IPS-11a (cell line): ENCODE measurements around the gene SMARCD2.

Source experiments
- H3K4me3 ChIP-seq: one replicate; pipeline ENCODE4 v1.5.1; 2013; ENCODE audit warnings: low read depth, low read length, control low read depth

SMARCD2 gene

DNA sequence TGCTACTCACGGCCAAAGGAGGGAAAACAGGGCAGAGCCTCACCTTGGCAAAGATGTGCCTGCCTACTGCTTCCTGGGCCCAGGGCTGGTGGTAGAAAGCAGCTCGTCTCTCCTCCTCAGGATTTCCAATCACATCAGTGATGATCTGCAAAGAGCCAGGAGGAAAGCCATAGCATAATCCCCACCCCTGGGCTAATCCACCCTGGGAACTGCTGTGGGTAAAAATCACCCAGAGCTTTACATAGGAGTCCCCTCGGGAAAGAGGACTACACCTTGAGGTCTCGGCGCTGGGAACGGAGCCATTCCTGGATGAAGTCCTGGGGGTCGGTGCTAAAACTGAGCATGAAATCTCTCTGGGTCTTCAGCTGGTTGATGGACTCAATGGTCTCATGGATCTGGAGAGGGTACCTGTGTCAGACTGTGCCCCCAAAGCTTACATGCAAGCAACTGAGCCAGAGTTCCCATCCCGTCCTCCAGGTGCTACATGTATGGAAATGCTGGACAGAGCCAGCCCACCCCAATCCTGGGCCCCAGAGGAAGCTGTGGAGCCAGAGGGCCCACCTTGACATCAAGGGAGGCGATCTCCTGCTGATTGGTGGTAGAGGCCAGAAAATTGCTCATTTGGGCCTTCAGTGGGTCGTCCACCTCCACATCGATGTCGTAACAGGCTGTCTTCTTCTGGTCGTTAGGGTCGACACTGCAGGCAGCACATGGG, 9.3 kb downstream of the SMARCD2 start:
- H3K4me3 ChIP-seq = no peak overlapping the region

- H3K4me3 ChIP-seq = no peak overlapping the region
Measured at GRCh38 chr17:63832455-63832854, 10.0 kb downstream of the SMARCD2 start.

- H3K4me3 ChIP-seq = no peak overlapping the region
Measured at GRCh38 chr17:63832014-63832413, 10.5 kb downstream of the SMARCD2 start.

- no peak overlapping the region for H3K4me3 ChIP-seq
Measured at GRCh38 chr17:63831505-63831904, 11.0 kb downstream of the SMARCD2 start.

- H3K4me3 ChIP-seq = no peak overlapping the region
Measured at GRCh38 chr17:63830904-63831491, 11.5 kb downstream of the SMARCD2 start.

DNA sequence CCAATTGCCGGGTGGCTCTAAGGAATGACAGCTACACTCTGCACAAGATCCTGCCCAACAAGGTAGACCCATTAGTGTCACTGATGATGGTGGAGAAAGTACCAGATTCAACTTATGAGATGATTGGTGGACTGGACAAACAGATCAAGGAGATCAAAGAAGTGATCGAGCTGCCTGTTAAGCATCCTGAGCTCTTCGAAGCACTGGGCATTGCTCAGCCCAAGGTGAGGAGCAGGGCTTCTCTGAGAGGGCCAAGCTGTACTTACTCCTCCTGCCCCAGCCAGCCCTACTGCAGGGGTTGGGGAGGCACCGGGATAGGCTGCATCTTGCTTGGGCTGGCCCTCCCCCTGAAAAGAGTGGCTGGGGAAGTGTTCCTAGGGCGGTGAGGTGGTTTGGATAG, 12.2 kb downstream of the SMARCD2 start:
- no peak overlapping the region for H3K4me3 ChIP-seq

DNA sequence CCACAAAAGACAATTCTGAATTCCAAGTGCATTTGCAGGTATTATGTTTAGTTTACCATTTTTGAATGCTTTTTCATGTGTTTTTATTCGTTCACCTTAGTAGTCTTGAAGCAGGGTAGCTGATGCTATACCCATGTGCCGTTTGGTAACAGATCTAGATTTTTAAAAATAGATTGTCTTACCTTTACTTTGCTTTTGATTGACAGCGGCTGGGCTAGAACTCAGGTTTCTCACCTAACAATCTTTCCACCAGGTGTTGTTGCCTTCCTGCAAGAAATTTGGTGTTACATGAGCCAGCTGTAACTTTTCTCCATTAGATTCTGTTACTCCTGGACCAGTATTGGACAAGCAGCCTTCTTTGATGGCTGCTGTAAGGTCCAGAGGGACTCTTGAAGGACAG, 13.5 kb downstream of the SMARCD2 start:
- H3K4me3 ChIP-seq = no peak overlapping the region

GRCh38 chr17:63827801-63828221, 14.7 kb downstream of the SMARCD2 start:
- peak overlapping the region; percentile 98 for H3K4me3 ChIP-seq

DNA sequence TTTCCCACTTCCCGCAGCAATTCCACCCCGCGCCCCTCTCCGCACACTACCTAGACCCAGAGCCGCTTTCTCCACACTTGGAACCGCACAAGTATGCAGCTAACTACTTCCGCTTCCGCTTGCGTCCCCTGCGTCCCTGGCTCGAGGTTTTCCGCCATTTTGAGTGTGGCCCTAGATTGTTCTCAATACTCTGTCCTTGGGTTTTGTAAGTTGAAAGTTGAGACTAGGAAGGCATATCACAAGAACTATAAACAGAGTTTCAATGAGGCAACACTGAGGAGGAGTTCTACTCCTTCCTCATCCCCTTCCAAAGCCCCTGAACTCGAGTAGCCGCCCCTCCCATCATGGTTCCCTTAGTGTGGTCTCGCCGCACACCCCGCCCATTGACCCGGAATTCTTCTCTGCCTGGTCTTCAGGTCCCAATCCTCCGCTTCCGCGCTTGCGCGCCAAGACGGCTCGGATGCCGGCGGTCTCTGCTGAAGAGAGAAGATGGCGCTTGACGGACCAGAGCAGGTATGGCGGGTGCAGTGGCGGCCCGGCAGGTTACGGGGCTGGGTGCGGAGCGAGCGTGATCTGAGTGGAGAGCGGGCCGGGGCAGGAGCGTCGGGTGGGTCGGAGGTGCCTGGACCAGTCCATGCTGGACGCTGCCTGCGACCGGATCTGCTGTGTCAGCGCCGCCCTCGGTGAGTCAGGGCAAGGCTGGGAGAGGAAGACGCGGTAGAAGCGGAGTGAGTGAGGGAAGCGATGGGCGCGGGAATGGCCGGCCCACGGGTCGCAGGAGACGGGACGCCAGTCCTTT, 15.3 kb downstream of the SMARCD2 start, which contains the start of the genes FTSJ3 and PSMC5:
Gene FTSJ3 (minus strand): TSS at position 662 of the 799 bp plus-strand sequence. CDS start 761 bp downstream, outside the sequence.
Gene PSMC5 (plus strand): TSS at position 430 of the 799 bp plus-strand sequence. CDS start 60 bp downstream, at position 490.
- peak within 1 kb of the TSS; percentile 98 for H3K4me3 ChIP-seq

DNA sequence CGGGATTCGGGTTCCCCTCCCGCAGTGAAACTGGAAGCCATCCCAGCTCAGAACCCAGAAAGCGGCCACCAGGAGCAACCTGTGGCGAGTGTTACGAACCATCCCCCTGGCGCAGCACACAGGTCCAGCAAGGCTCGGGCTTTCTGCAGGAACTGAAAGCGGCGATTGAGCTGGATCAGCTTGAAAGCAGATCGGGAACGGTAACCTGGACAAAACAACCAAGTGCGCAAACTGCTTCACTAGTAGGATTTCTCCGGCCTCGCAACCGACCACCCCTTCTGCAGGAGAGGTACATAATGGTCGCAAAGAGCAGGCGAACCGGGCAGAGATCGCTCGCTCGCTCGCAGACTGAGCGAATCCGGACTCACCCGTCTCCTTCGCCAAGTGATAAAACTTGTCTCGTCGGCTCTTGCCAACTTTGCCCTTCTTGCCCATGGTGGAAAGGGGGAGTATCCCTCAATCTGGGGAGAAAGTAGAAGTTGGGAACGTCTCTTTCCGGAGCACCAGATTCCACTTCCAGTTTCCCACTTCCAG, 15.9 kb downstream of the SMARCD2 start:
- peak overlapping the region; percentile 98 for H3K4me3 ChIP-seq

DNA sequence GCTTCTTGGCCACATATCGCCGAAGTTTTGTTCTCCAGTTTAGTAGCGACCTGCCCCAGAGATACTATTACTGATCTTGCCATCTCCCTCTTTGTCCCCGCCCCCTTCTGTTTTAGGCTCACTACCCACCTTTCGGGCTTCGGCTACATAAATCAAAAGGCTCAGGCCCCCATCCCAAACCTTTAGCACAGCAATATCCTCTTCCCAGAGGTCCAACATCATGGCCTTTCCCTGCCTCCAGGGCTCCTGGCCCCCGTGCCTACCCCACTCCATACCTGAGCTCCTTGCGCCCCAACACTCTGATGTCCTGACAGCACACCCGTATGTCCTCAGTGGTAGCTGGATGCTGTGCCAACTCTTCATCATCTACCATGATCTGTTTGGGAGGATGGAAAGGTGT, 18.1 kb downstream of the SMARCD2 start:
- no peak overlapping the region for H3K4me3 ChIP-seq

DNA sequence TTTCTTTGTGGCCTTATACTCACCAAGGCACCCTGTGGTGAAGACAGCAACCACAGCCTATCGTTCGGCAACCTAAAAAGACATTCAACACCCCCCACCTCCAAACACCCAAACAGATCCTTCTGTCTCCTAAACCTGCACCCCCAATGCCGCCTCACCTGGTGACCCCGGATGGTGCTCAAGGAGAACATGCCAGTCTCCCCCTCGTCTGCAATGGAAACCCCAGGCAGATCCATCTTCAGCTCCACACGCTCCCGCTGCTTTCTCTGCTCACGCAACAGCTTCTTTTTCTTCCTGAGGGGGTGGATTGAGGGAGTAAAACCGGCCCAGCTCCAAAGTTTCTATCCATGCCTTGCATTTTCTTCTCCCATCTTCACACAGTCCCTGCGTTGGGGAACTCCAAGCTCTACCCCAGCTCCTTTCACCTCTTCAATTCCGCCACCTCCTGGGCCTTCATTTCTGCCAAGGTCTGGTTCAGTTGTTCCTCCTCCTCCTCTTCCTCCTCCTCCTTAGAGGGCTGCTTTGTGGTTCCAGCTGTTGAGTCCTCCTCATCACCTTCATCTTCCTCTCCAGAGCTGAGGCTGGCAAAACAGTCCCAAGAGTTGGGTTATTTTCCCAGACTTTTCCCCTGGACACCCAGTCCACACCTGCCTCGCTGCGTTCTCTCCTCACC, 18.7 kb downstream of the SMARCD2 start:
- H3K4me3 ChIP-seq = no peak overlapping the region

DNA sequence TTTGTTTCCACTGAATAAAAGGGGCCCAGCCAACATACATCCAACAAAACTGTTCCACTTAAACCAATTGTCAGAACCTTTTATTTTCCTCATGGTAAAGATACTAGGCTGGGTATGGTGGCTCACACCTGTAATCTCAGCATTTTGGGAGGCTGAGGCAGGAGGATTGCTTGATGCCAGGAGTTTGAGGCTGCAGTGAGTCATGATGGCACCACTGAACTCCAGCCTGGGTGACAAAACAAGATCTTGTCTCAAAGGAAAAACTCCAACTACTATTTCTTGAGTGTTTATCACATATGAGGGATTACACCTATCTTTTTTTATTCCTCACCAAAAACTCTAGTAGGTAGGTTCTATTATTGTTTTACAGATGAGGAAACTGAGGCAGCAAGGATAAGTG, 19.9 kb downstream of the SMARCD2 start:
- H3K4me3 ChIP-seq = no peak overlapping the region

DNA sequence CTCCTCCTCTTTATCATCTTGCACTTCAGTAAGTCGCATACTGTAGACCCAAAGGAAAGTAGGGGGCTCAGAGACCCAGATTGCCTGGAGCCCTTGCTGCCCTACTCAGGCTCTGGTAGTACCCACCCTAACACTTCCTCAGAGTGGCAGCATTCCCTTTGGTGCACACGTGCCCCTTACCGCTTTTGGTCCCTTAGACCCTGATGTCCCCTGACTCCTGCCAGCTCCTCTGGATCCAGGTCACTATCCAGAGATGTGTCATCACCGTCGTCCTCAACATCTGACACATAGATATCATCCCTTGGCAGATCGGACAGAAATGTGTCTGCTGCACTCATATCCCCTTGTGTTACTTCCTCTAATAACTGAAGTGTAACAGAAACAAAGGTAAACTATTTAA, 20.7 kb downstream of the SMARCD2 start:
- H3K4me3 ChIP-seq = no peak overlapping the region

DNA sequence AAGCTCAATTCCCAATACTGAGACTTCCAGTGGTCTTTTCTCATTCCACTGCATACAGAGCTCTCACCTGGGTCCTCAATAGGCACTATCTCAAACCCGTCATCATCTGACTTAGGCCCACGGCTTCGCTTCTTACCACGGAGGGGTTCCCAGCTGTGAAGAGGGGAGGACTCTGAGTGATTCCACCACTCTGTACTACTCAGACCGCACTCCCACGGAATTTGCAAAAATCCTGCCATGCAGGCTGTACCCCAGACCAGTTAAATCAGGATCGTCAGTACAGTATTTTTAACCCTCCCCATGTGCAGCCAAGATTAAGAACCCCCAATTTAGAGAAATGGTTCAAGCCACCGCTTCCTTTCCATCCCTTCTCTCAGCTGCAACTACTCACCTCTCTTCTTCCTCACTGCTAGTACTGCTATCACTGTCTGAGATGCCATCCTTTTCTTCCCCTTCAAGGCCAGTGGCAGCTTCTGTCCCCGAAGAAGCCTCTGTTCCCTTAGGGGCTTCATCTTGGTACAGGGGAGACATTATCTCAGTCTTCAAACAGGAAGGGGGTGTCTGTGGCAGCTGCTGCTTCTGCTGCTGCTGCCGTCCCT, 21.4 kb downstream of the SMARCD2 start:
- H3K4me3 ChIP-seq = no peak overlapping the region

- no peak overlapping the region for H3K4me3 ChIP-seq
Measured at GRCh38 chr17:63819585-63820537, 22.6 kb downstream of the SMARCD2 start.

DNA sequence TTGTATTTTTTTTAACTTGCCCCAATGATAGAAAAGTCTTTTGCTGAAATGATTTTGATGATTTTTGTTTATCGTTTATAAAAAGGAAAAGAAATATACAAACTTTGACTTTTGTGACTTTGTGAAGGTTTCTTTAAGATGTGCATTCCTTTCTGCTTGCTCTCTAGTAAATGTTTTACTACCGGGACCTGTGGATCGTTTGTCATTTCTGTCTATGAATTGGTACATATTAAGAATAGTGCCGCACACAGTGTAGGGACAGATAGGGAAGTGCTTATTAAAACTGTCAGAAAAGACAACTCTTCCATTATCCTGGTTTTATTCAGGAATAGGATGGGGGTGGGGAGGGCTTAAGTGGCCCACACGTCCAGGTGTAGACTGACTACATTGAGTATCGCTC, 23.4 kb downstream of the SMARCD2 start:
- no peak overlapping the region for H3K4me3 ChIP-seq

DNA sequence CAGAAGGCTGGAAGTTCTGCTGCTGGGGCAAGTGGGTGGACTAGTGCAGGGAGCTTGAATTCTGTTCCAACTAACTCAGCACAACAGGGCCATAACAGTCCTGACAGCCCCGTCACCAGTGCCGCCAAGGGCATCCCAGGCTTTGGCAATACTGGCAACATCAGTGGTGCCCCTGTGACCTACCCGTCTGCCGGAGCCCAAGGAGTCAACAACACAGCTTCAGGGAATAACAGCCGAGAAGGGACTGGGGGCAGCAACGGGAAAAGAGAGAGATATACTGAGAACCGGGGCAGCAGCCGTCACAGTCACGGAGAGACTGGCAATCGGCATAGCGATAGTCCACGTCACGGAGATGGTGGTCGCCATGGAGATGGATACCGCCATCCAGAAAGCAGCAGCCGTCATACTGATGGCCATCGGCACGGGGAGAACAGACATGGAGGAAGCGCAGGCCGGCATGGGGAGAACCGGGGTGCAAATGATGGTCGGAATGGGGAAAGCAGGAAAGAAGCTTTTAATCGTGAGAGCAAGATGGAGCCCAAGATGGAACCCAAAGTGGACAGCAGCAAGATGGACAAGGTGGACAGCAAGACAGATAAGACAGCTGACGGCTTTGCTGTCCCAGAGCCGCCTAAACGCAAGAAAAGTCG, 24.6 kb downstream of the SMARCD2 start:
- H3K4me3 ChIP-seq = no peak overlapping the region

GRCh38 chr17:63816669-63817068, 25.8 kb downstream of the SMARCD2 start:
- no peak overlapping the region for H3K4me3 ChIP-seq
